Effector memory CD8-positive, alpha-beta T cell (primary cell): ENCODE results near the gene ATN1.

Source experiments
- ATAC-seq: fragments of 150-1000 bp; cut with Tn5 transposase; replicated peaks from 2 replicates; pipeline ENCODE4 v1.10.0; 2021; ENCODE audit warnings: mild to moderate bottlenecking, moderate library complexity
- DNase-seq, 3 experiments: peaks; one replicate each; pipeline ENCODE4 v3.0.0; 2021
- H3K27ac Mint-ChIP-seq, 2 donors: one replicate each; pipeline ENCODE4 v1.8.0; 2022; ENCODE audit warnings: mild to moderate bottlenecking in 2 of 2, mixed read lengths in 2 of 2, moderate library complexity in 2 of 2
- H3K27me3 Mint-ChIP-seq, 2 donors: one replicate each; pipeline ENCODE4 v1.8.0; 2022; ENCODE audit warnings: mixed read lengths in 2 of 2
- H3K36me3 Mint-ChIP-seq: one replicate; pipeline ENCODE4 v1.8.0; 2022; ENCODE audit warnings: mild to moderate bottlenecking, moderate library complexity, mixed read lengths; ENCODE audit not compliant: insufficient read depth
- H3K4me1 Mint-ChIP-seq, 2 donors: one replicate each; pipeline ENCODE4 v1.8.0; 2022; ENCODE audit warnings: low read depth in 2 of 2, mixed read lengths in 2 of 2
- H3K4me3 Mint-ChIP-seq, 2 donors: one replicate each; pipeline ENCODE4 v1.8.0; 2022; ENCODE audit warnings: mild to moderate bottlenecking in 2 of 2, mixed read lengths in 2 of 2, moderate library complexity in 2 of 2
- H3K9me3 Mint-ChIP-seq, 2 donors: one replicate each; pipeline ENCODE4 v1.8.0; 2022; ENCODE audit warnings: mixed read lengths in 2 of 2

The ATN1 gene

GRCh38 chr12:6948873-6949594 lies 21.3 kb downstream of the ATN1 start:
- Mint-ChIP-seq H3K4me3 (peak overlapping the region; percentile 97 to 98), H3K27ac (peak overlapping the region; percentile 98 to 99), H3K36me3 (peaks cover 64% of the 10 kb centered on the region), H3K27me3 (no peaks in the 10 kb centered on the region), H3K4me1 (peaks cover 77 to 84% of the 10 kb centered on the region in 2 donors), H3K9me3 (no peaks in the 10 kb centered on the region)
- peak; percentile 17 for ATAC-seq
- DNase-seq = no peak

GRCh38 chr12:6950401-6950801 lies 22.6 kb downstream of the ATN1 start:
- peaks cover 69% of the 10 kb centered on the region for H3K36me3 Mint-ChIP-seq

GRCh38 chr12:6950811-6951540 lies 23.2 kb downstream of the ATN1 start, which contains the start of gene PTPN6:
Gene PTPN6 (plus strand): TSS chr12:6951356. CDS start chr12:6951513, 157 bp downstream.
- H3K36me3 Mint-ChIP-seq = peaks cover 69% of the 10 kb centered on the region
- H3K9me3 Mint-ChIP-seq = no peaks in the 10 kb centered on the region
- peaks cover 82 to 87% of the 10 kb centered on the region in 2 donors for H3K4me1 Mint-ChIP-seq
- H3K27ac Mint-ChIP-seq = peak within 1 kb of the TSS; percentile 98 to 99
- peak; percentile 32 for ATAC-seq
- H3K27me3 Mint-ChIP-seq = no peaks in the 10 kb centered on the region
- H3K4me3 Mint-ChIP-seq = peak within 1 kb of the TSS; percentile 98
- peak in 2 of 3 experiments; percentile 47 to 49 for DNase-seq

More at GRCh38 chr12:6950401-6950801, 22.6 kb downstream of the ATN1 start:
- H3K4me1 Mint-ChIP-seq = peaks cover 82 to 86% of the 10 kb centered on the region in 2 donors
- DNase-seq = no peak
- peak overlapping the region; percentile 98 to 99 for H3K27ac Mint-ChIP-seq
- H3K9me3 Mint-ChIP-seq = no peaks in the 10 kb centered on the region
- ATAC-seq = no peak
- H3K4me3 Mint-ChIP-seq = peak overlapping the region; percentile 98
- no peaks in the 10 kb centered on the region for H3K27me3 Mint-ChIP-seq

- no peak for DNase-seq
- Mint-ChIP-seq H3K27me3 (no peaks in the 10 kb centered on the region), H3K27ac (peak overlapping the region; percentile 98 to 99), H3K36me3 (peaks cover 69% of the 10 kb centered on the region), H3K9me3 (no peaks in the 10 kb centered on the region), H3K4me1 (peaks cover 82 to 89% of the 10 kb centered on the region in 2 donors), H3K4me3 (peak overlapping the region; percentile 98)
- peak; percentile 44 for ATAC-seq
These were observed 23.9 kb downstream of the ATN1 start for GRCh38 chr12:6951551-6952120.

- DNase-seq (no peak), ATAC-seq (no peak)
- H3K36me3 Mint-ChIP-seq = peaks cover 70% of the 10 kb centered on the region
- no peaks in the 10 kb centered on the region for H3K27me3 Mint-ChIP-seq
- H3K27ac Mint-ChIP-seq = peak overlapping the region; percentile 98 to 99
- H3K9me3 Mint-ChIP-seq = no peaks in the 10 kb centered on the region
- H3K4me3 Mint-ChIP-seq = peak overlapping the region; percentile 98
- peaks cover 83 to 90% of the 10 kb centered on the region in 2 donors for H3K4me1 Mint-ChIP-seq
These were observed 24.5 kb downstream of the ATN1 start for GRCh38 chr12:6952121-6952862.

- DNase-seq (no peak), ATAC-seq (no peak)
- no peaks in the 10 kb centered on the region for H3K9me3 Mint-ChIP-seq
- peaks cover 81 to 88% of the 10 kb centered on the region in 2 donors for H3K4me1 Mint-ChIP-seq
- peak overlapping the region; percentile 98 to 99 for H3K27ac Mint-ChIP-seq
- no peaks in the 10 kb centered on the region for H3K27me3 Mint-ChIP-seq
- H3K36me3 Mint-ChIP-seq = peaks cover 77% of the 10 kb centered on the region
- H3K4me3 Mint-ChIP-seq = peak overlapping the region; percentile 98
These were observed 25.2 kb downstream of the ATN1 start for GRCh38 chr12:6952863-6953441.

GRCh38 chr12:6953442-6954315 lies 25.9 kb downstream of the ATN1 start:
- ATAC-seq (peak; percentile 37), DNase-seq (peak in 2 of 3 experiments; percentile 57 to 61)
- Mint-ChIP-seq H3K27me3 (no peaks in the 10 kb centered on the region), H3K4me3 (peak overlapping the region; percentile 98), H3K36me3 (peaks cover 84% of the 10 kb centered on the region), H3K4me1 (peaks cover 83 to 89% of the 10 kb centered on the region in 2 donors), H3K27ac (peak overlapping the region; percentile 98 to 99), H3K9me3 (no peaks in the 10 kb centered on the region)

- Mint-ChIP-seq H3K36me3 (peaks cover 87% of the 10 kb centered on the region), H3K27ac (peak overlapping the region; percentile 98 to 99), H3K27me3 (no peaks in the 10 kb centered on the region), H3K9me3 (no peaks in the 10 kb centered on the region), H3K4me3 (peak overlapping the region; percentile 98), H3K4me1 (peaks cover 84 to 90% of the 10 kb centered on the region in 2 donors)
- ATAC-seq (no peak), DNase-seq (no peak)
These were observed 26.8 kb downstream of the ATN1 start for GRCh38 chr12:6954316-6955107.

- H3K4me3 Mint-ChIP-seq = peak overlapping the region; percentile 98
- DNase-seq = no peak
- H3K27ac Mint-ChIP-seq = peak overlapping the region; percentile 98 to 99
These were observed 27.6 kb downstream of the ATN1 start for GRCh38 chr12:6955108-6956020.

GRCh38 chr12:6956021-6956727 lies 28.4 kb downstream of the ATN1 start:
- peaks cover 100% of the 10 kb centered on the region for H3K36me3 Mint-ChIP-seq
- no peaks in the 10 kb centered on the region for H3K27me3 Mint-ChIP-seq
- peak overlapping the region; percentile 98 to 99 for H3K27ac Mint-ChIP-seq
- peak overlapping the region; percentile 98 for H3K4me3 Mint-ChIP-seq
- peak in 1 of 3 experiments; percentile 49 for DNase-seq
- no peaks in the 10 kb centered on the region for H3K9me3 Mint-ChIP-seq
- ATAC-seq = no peak
- H3K4me1 Mint-ChIP-seq = peaks cover 83 to 87% of the 10 kb centered on the region in 2 donors

More at GRCh38 chr12:6955108-6956020, 27.6 kb downstream of the ATN1 start:
- Mint-ChIP-seq H3K9me3 (no peaks in the 10 kb centered on the region), H3K36me3 (peaks cover 95% of the 10 kb centered on the region), H3K4me1 (peaks cover 82 to 86% of the 10 kb centered on the region in 2 donors), H3K27me3 (no peaks in the 10 kb centered on the region)
- ATAC-seq = no peak
